NCI-H1417 (cell line): ENCODE data around the gene EGFLAM.

Experiments used
- DNase-seq, 3 experiments: peaks; one replicate each; lab custom pipeline; 2025; lab: John Stamatoyannopoulos, UW

The EGFLAM gene

GRCh38 chr5:38265546-38266179, 7.3 kb downstream of the EGFLAM start:
- peak; percentile 36 to 76 (median 74) for DNase-seq

- peak in 1 of 3 experiments; percentile 43 for DNase-seq
These were observed 9.0 kb downstream of the EGFLAM start for GRCh38 chr5:38267372-38267771.

GRCh38 chr5:38273626-38274025, 15.3 kb downstream of the EGFLAM start:
- no peak for DNase-seq

- DNase-seq: no peak
These were observed 16.0 kb downstream of the EGFLAM start for GRCh38 chr5:38274370-38274769.

GRCh38 chr5:38284384-38284783, 26.0 kb downstream of the EGFLAM start:
- DNase-seq: no peak

GRCh38 chr5:38285226-38285625, 26.9 kb downstream of the EGFLAM start:
- no peak for DNase-seq

- DNase-seq: peak in 2 of 3 experiments; percentile 41 to 66
These were observed 27.6 kb downstream of the EGFLAM start for GRCh38 chr5:38286002-38286401.

GRCh38 chr5:38287124-38287523, 28.8 kb downstream of the EGFLAM start:
- DNase-seq: no peak

- DNase-seq: no peak
These were observed 31.1 kb downstream of the EGFLAM start for GRCh38 chr5:38289457-38289856.

GRCh38 chr5:38290028-38290653, 31.8 kb downstream of the EGFLAM start:
- DNase-seq: no peak

- DNase-seq: peak in 2 of 3 experiments; percentile 10 to 72
These were observed 33.0 kb downstream of the EGFLAM start for GRCh38 chr5:38291355-38291754.

- DNase-seq: no peak
These were observed 33.9 kb downstream of the EGFLAM start for GRCh38 chr5:38292228-38292627.

- no peak for DNase-seq
These were observed 37.4 kb downstream of the EGFLAM start for GRCh38 chr5:38295751-38296150.

- no peak for DNase-seq
These were observed 39.7 kb downstream of the EGFLAM start for GRCh38 chr5:38297830-38298608.

GRCh38 chr5:38299585-38299984, 41.2 kb downstream of the EGFLAM start:
- DNase-seq: no peak

GRCh38 chr5:38305148-38305547, 46.8 kb downstream of the EGFLAM start:
- no peak for DNase-seq

GRCh38 chr5:38307845-38308244, 49.5 kb downstream of the EGFLAM start:
- DNase-seq: no peak

GRCh38 chr5:38316544-38317224, 58.3 kb downstream of the EGFLAM start:
- DNase-seq: peak in 1 of 3 experiments; percentile 50

GRCh38 chr5:38317868-38318267, 59.5 kb downstream of the EGFLAM start:
- no peak for DNase-seq

- DNase-seq: no peak
These were observed 61.1 kb downstream of the EGFLAM start for GRCh38 chr5:38319491-38319890.

- DNase-seq: no peak
These were observed 63.6 kb downstream of the EGFLAM start for GRCh38 chr5:38321978-38322377.

- DNase-seq: no peak
These were observed 65.4 kb downstream of the EGFLAM start for GRCh38 chr5:38323645-38324295.
